ENCODE data around the gene SLC6A5.

DNA sequence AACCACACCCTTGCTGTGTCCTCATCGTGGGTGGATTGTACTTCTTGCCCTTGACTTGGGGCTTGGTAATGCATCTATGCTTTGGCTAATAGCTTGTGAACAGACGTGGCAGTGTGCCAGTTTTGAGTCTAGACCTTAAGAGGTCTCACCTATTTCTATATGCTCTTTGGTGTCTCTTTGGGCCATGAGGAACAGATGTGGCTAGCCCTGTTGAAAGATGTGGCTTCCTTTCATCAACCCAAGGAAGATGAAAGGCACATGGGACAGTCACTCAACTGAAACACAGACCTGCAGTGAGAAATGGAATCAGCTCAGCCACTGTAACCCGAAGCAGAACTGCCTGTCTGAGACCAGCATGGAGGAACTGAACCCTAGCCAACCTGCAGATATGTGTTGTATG, 62.0 kb downstream of the SLC6A5 start:
- TF ChIP-seq EZH2phosphoT487 (IDR thresholded peaks at IDR 0.05; ENCODE audit: borderline replicate concordance), result no peak
- no peak for TF ChIP-seq SRF (IDR thresholded peaks at IDR 0.05; ENCODE audit: low read depth)
- TF ChIP-seq, protein P1, sequence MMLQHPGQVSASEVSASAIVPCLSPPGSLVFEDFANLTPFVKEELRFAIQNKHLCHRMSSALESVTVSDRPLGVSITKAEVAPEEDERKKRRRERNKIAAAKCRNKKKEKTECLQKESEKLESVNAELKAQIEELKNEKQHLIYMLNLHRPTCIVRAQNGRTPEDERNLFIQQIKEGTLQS (IDR thresholded peaks at IDR 0.05), result no peak
- TF ChIP-seq, protein P2, sequence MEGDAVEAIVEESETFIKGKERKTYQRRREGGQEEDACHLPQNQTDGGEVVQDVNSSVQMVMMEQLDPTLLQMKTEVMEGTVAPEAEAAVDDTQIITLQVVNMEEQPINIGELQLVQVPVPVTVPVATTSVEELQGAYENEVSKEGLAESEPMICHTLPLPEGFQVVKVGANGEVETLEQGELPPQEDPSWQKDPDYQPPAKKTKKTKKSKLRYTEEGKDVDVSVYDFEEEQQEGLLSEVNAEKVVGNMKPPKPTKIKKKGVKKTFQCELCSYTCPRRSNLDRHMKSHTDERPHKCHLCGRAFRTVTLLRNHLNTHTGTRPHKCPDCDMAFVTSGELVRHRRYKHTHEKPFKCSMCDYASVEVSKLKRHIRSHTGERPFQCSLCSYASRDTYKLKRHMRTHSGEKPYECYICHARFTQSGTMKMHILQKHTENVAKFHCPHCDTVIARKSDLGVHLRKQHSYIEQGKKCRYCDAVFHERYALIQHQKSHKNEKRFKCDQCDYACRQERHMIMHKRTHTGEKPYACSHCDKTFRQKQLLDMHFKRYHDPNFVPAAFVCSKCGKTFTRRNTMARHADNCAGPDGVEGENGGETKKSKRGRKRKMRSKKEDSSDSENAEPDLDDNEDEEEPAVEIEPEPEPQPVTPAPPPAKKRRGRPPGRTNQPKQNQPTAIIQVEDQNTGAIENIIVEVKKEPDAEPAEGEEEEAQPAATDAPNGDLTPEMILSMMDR (IDR thresholded peaks at IDR 0.05 in 2 of 3, conservative IDR thresholded peaks at IDR 0.05 in 1 of 3; ENCODE audit: borderline replicate concordance in 1 of 3, insufficient read depth in 1 of 3, low read depth in 2 of 3, low read length in 2 of 3), result no peak
- TF ChIP-seq, protein P3, sequence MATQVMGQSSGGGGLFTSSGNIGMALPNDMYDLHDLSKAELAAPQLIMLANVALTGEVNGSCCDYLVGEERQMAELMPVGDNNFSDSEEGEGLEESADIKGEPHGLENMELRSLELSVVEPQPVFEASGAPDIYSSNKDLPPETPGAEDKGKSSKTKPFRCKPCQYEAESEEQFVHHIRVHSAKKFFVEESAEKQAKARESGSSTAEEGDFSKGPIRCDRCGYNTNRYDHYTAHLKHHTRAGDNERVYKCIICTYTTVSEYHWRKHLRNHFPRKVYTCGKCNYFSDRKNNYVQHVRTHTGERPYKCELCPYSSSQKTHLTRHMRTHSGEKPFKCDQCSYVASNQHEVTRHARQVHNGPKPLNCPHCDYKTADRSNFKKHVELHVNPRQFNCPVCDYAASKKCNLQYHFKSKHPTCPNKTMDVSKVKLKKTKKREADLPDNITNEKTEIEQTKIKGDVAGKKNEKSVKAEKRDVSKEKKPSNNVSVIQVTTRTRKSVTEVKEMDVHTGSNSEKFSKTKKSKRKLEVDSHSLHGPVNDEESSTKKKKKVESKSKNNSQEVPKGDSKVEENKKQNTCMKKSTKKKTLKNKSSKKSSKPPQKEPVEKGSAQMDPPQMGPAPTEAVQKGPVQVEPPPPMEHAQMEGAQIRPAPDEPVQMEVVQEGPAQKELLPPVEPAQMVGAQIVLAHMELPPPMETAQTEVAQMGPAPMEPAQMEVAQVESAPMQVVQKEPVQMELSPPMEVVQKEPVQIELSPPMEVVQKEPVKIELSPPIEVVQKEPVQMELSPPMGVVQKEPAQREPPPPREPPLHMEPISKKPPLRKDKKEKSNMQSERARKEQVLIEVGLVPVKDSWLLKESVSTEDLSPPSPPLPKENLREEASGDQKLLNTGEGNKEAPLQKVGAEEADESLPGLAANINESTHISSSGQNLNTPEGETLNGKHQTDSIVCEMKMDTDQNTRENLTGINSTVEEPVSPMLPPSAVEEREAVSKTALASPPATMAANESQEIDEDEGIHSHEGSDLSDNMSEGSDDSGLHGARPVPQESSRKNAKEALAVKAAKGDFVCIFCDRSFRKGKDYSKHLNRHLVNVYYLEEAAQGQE (IDR thresholded peaks at IDR 0.05; ENCODE audit: low read depth), result no peak
- no peak for TF ChIP-seq EZH2 (IDR thresholded peaks at IDR 0.05)
- TF ChIP-seq POLR2AphosphoS5 (IDR thresholded peaks at IDR 0.05; ENCODE audit: low read depth, low read length), result no peak

All from HCT116 (cell line).